H9 (cell line): ENCODE measurements around the gene CDKL5. TPM values are rescaled to one million over a fixed set of nuclear protein-coding genes. Genes with fewer than 3 reads are reported as not detected.

Experiments used
- DNase-seq: peaks from one replicate; pipeline ENCODE4 v3.0.0-alpha.2; 2017
- H2AFZ ChIP-seq: one replicate; pipeline ENCODE4 v1.6.1; 2013; ENCODE audit warnings: mild to moderate bottlenecking, low read length, control low read depth, moderate library complexity
- H2AK5ac ChIP-seq: 2 replicates; pipeline ENCODE4 v1.6.1; 2013; ENCODE audit warnings: low read length, control low read depth, mixed read lengths; ENCODE audit not compliant: insufficient read length
- H2BK120ac ChIP-seq: one replicate; pipeline ENCODE4 v1.6.1; 2013; ENCODE audit warnings: low read depth, mild to moderate bottlenecking, low read length, control low read depth, inconsistent platforms; ENCODE audit not compliant: poor library complexity, severe bottlenecking
- H2BK12ac ChIP-seq: 2 replicates; pipeline ENCODE4 v1.6.1; 2013; ENCODE audit warnings: low read length, control low read depth, mixed read lengths, low read depth; ENCODE audit not compliant: insufficient read length
- H2BK15ac ChIP-seq: 2 replicates; pipeline ENCODE4 v1.6.1; 2013; ENCODE audit warnings: low read depth, low read length, control low read depth
- H2BK20ac ChIP-seq: one replicate; pipeline ENCODE4 v1.6.1; 2013; ENCODE audit warnings: low read depth, mild to moderate bottlenecking, low read length, control low read depth, inconsistent platforms; ENCODE audit not compliant: poor library complexity, severe bottlenecking
- H2BK5ac ChIP-seq: 2 replicates; pipeline ENCODE4 v1.6.1; 2013; ENCODE audit warnings: low read length, control low read depth, mixed read lengths; ENCODE audit not compliant: insufficient read length
- H3K14ac ChIP-seq: 2 replicates; pipeline ENCODE4 v1.6.1; 2013; ENCODE audit warnings: low read length, control low read depth; ENCODE audit not compliant: insufficient read depth
- H3K18ac ChIP-seq: 2 replicates; pipeline ENCODE4 v1.6.1; 2013; ENCODE audit warnings: low read depth, mild to moderate bottlenecking, mixed read lengths, low read length, control low read depth; ENCODE audit not compliant: insufficient read length
- H3K23ac ChIP-seq: 2 replicates; pipeline ENCODE4 v1.6.1; 2013; ENCODE audit warnings: low read length, control low read depth, mixed read lengths, low read depth; ENCODE audit not compliant: insufficient read length
- H3K23me2 ChIP-seq: 2 replicates; pipeline ENCODE4 v1.6.1; 2013; ENCODE audit warnings: low read depth, mild to moderate bottlenecking, mixed read lengths, low read length, control low read depth; ENCODE audit not compliant: insufficient read length, poor library complexity, severe bottlenecking
- H3K27ac ChIP-seq: 2 replicates; pipeline ENCODE4 v1.5.1; 2013; ENCODE audit warnings: low read length, control low read depth, mixed read lengths, low read depth; ENCODE audit not compliant: insufficient read length
- H3K27me3 ChIP-seq: 2 replicates; pipeline ENCODE4 v1.6.1; 2013; ENCODE audit warnings: low read length, control low read depth, inconsistent platforms; ENCODE audit not compliant: insufficient read depth
- H3K4ac ChIP-seq: 2 replicates; pipeline ENCODE4 v1.6.1; 2013; ENCODE audit warnings: low read depth, mild to moderate bottlenecking, control low read depth, inconsistent platforms, low read length, moderate library complexity
- H3K4me1 ChIP-seq: 2 replicates; pipeline ENCODE4 v1.6.1; 2013; ENCODE audit warnings: low read length, control low read depth, inconsistent platforms; ENCODE audit not compliant: insufficient read depth
- H3K4me2 ChIP-seq: 2 replicates; pipeline ENCODE4 v1.6.1; 2013; ENCODE audit warnings: low read length, control low read depth, mixed read lengths; ENCODE audit not compliant: insufficient read length, insufficient read depth
- H3K56ac ChIP-seq: 2 replicates; pipeline ENCODE4 v1.6.1; 2013; ENCODE audit warnings: low read depth, mild to moderate bottlenecking, mixed read lengths, low read length, control low read depth; ENCODE audit not compliant: insufficient read length
- H3K79me1 ChIP-seq: 2 replicates; pipeline ENCODE4 v1.6.1; 2013; ENCODE audit warnings: low read depth, mild to moderate bottlenecking, moderate library complexity, low read length, control low read depth, inconsistent platforms; ENCODE audit not compliant: insufficient read depth, poor library complexity, severe bottlenecking
- H3K79me2 ChIP-seq: 2 replicates; pipeline ENCODE4 v1.6.1; 2013; ENCODE audit warnings: low read length, control low read depth, inconsistent platforms; ENCODE audit not compliant: insufficient read depth
- H3K9ac ChIP-seq: 2 replicates; pipeline ENCODE4 v1.6.1; 2013; ENCODE audit warnings: low read length, control low read depth, mixed read lengths; ENCODE audit not compliant: insufficient read length; ENCODE audit errors: extremely low read depth
- H3K9me3 ChIP-seq: one replicate; pipeline ENCODE4 v1.6.1; 2013; ENCODE audit warnings: low read depth, low read length, inconsistent platforms; ENCODE audit not compliant: control insufficient read depth
- H3T11ph ChIP-seq: one replicate; pipeline ENCODE4 v1.6.1; 2013; ENCODE audit warnings: mild to moderate bottlenecking, low read length, control low read depth, inconsistent platforms
- H4K20me1 ChIP-seq: one replicate; pipeline ENCODE4 v1.6.1; 2013; ENCODE audit not compliant: control insufficient read depth, insufficient read length, insufficient read depth
- H4K5ac ChIP-seq: 2 replicates; pipeline ENCODE4 v1.6.1; 2013; ENCODE audit warnings: low read depth, mild to moderate bottlenecking, mixed read lengths, low read length, control low read depth; ENCODE audit not compliant: insufficient read length
- H4K8ac ChIP-seq: replicated peaks from 2 replicates; pipeline ENCODE4 v1.6.1; 2013; ENCODE audit warnings: low read length, control low read depth, mixed read lengths, low read depth; ENCODE audit not compliant: insufficient read length
- H4K91ac ChIP-seq: 2 replicates; pipeline ENCODE4 v1.6.1; 2013; ENCODE audit warnings: low read depth, mild to moderate bottlenecking, moderate library complexity, mixed read lengths, low read length, control low read depth; ENCODE audit not compliant: insufficient read length
- H3K27ac Mint-ChIP-seq, 3 experiments: 2 replicates in 2 of 3; 3 replicates in 1 of 3; pipeline ENCODE4 v1.8.0; 2020 to 2021; ENCODE audit warnings: mixed read lengths in 3 of 3, mild to moderate bottlenecking in 1 of 3, moderate library complexity in 1 of 3
- H3K27me3 Mint-ChIP-seq: 2 replicates; pipeline ENCODE4 v1.8.0; 2021; ENCODE audit warnings: low read depth, mild to moderate bottlenecking, moderate library complexity, mixed read lengths
- H3K36me3 Mint-ChIP-seq, 3 experiments: 2 replicates in 2 of 3; 3 replicates in 1 of 3; pipeline ENCODE4 v1.8.0; 2020 to 2021; ENCODE audit warnings: low read depth in 3 of 3, mixed read lengths in 3 of 3; ENCODE audit not compliant: insufficient read depth in 1 of 3
- H3K4me1 Mint-ChIP-seq, 2 experiments: 2 replicates each; pipeline ENCODE4 v1.8.0; 2020; ENCODE audit warnings: mixed read lengths in 2 of 2
- H3K4me3 Mint-ChIP-seq, 2 experiments: 2 replicates in 1 of 2; 3 replicates in 1 of 2; pipeline ENCODE4 v1.8.0; 2020 to 2021; ENCODE audit warnings: mild to moderate bottlenecking in 2 of 2, mixed read lengths in 2 of 2, moderate library complexity in 1 of 2
- H3K9me3 Mint-ChIP-seq, 2 experiments: 2 replicates in 1 of 2; 3 replicates in 1 of 2; pipeline ENCODE4 v1.8.0; 2020; ENCODE audit warnings: mild to moderate bottlenecking in 2 of 2, mixed read lengths in 2 of 2, moderate library complexity in 1 of 2
- CTCF ChIP-seq: fragments of 200-600 bp; sonication (generic); conservative IDR thresholded peaks from 3 replicates; pipeline ENCODE4 v1.8.0; 2021; ENCODE audit warnings: antibody characterized with exemption, mild to moderate bottlenecking
- WGBS: extraction: QIAGEN DNeasy Blood & Tissue Kit; methylation state at CpG from one replicate; pipeline ENCODE4 v1.1.7; 2013; ENCODE audit warnings: missing lambda C conversion rate, low lambda C conversion rate, mixed read lengths; ENCODE audit not compliant: insufficient read length; ENCODE audit errors: extremely low coverage; 5-methylcytosine and 5-hydroxymethylcytosine counted together
- total RNA-seq: library from RNA; stranded (reverse); gene quantifications from 2 replicates; pipeline ENCODE4 v1.2.1, GENCODE V29; 2021

Gene CDKL5
- total RNA-seq, 1 experiment from 2014 or later: 19.5 TPM

DNA sequence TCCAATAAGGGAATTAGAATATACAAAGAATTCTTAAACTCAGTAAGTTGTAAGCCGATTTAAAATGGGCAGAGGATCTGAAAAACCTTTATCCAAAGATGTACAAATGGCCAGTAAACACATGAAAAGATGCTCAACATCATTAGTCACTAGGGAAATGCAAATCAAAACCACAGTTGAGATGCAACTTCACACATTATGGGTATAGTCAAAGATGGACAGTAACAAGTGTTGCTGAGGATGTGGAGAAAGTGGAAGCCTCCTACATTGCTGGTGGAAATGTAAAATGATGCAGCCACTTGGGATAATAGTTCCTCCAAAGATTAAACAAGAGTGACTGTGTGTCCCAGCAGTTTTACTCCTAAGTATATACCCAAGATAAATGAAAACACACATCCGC lies 213.9 kb downstream of the CDKL5 start:
- Histone ChIP-seq H3K4me1 (no peaks in the 10 kb centered on the region; the same call in 1 of the 2 replicates), H4K5ac (no peak overlapping the region), H3K23ac (no peak overlapping the region), H2BK120ac (no peak overlapping the region), H3K14ac (no peak overlapping the region), H3K27me3 (no peaks in the 10 kb centered on the region), H2BK15ac (no peak overlapping the region), H2BK5ac (no peak overlapping the region), H3K9me3 (peaks cover 45% of the 10 kb centered on the region), H4K20me1 (no peaks in the 10 kb centered on the region), H3K27ac (no peak overlapping the region), H2BK12ac (no peak overlapping the region), H4K8ac (no peak overlapping the region), H3K79me1 (no peaks in the 10 kb centered on the region), H3K4ac (no peak overlapping the region), H2AK5ac (no peak overlapping the region), H3K9ac (no peak overlapping the region), H3K23me2 (no peaks in the 10 kb centered on the region), H3K4me2 (no peak overlapping the region), H3K18ac (no peak overlapping the region), H4K91ac (no peak overlapping the region), H2BK20ac (no peak overlapping the region), H3K56ac (no peak overlapping the region), H3K79me2 (no peaks in the 10 kb centered on the region), H3T11ph (no peak overlapping the region), H2AFZ (no peak overlapping the region)
- no peak for DNase-seq
- peaks cover 4 to 6% of the 10 kb centered on the region in 2 experiments; a peak in 2 of 4 replicates for H3K4me1 Mint-ChIP-seq
- H3K9me3 Mint-ChIP-seq: peaks cover 68 to 74% of the 10 kb centered on the region in 2 experiments
- H3K27ac Mint-ChIP-seq: no peak overlapping the region
- TF ChIP-seq CTCF: no peak
- no CpG with 5 or more reads among the region's 2 CpGs for WGBS
- no peak overlapping the region for H3K4me3 Mint-ChIP-seq
- no peaks in the 10 kb centered on the region for H3K27me3 Mint-ChIP-seq
- peaks cover 16 to 28% (median 16%) of the 10 kb centered on the region in 3 experiments for H3K36me3 Mint-ChIP-seq
